GM21526 (cell line): ENCODE measurements around the gene ADNP2.

ENCODE experiments used
- ATAC-seq: cut with Tn5 transposase; IDR thresholded peaks from one replicate; pipeline ENCODE4 v1.9.1; 2021; ENCODE audit warnings: moderate library complexity; ENCODE audit not compliant: unreplicated experiment, low FRiP score

ADNP2 gene

GRCh38 chr18:80185545-80185944 is 76.5 kb downstream of the ADNP2 start:
- ATAC-seq = no peak

- no peak for ATAC-seq
Measured at GRCh38 chr18:80187956-80188642, 79.0 kb downstream of the ADNP2 start.

GRCh38 chr18:80188643-80189530 is 79.8 kb downstream of the ADNP2 start:
- no peak for ATAC-seq

GRCh38 chr18:80189531-80189865 is 80.4 kb downstream of the ADNP2 start:
- ATAC-seq = no peak
